ENCODE measurements around the gene ZNF878.

The ZNF878 gene

GRCh38 chr19:12035220-12036172 is 17.3 kb downstream of the ZNF878 start, which contains the start of gene ZNF433:
ZNF433 (minus strand) TSS chr19:12035679; CDS start chr19:12035539, 140 bp downstream.
- peak; percentile 95 for DNase-seq (ENCODE audit: low read depth, low spot score)

- peak; percentile 24 for DNase-seq (ENCODE audit: low read depth, low spot score)
These were observed 18.1 kb downstream of the ZNF878 start for GRCh38 chr19:12034620-12035019.

GRCh38 chr19:12034198-12034597 is 18.6 kb downstream of the ZNF878 start:
- no peak for DNase-seq (ENCODE audit: low read depth, low spot score)

GRCh38 chr19:12015753-12016116 is 37.0 kb downstream of the ZNF878 start:
- no peak for DNase-seq (ENCODE audit: low read depth, low spot score)

- DNase-seq (ENCODE audit: low read depth, low spot score): no peak
These were observed 37.6 kb downstream of the ZNF878 start for GRCh38 chr19:12015015-12015752.

- no peak for DNase-seq (ENCODE audit: low read depth, low spot score)
These were observed 52.4 kb downstream of the ZNF878 start for GRCh38 chr19:12000152-12000981.

- no peak for DNase-seq (ENCODE audit: low read depth, low spot score)
These were observed 57.6 kb downstream of the ZNF878 start for GRCh38 chr19:11995174-11995573.
